Endothelial cell of umbilical vein (primary cell): ENCODE data around the gene CENPL. TPM values are rescaled to one million over a fixed set of nuclear protein-coding genes. Genes with fewer than 3 reads are reported as not detected.

Experiments
- BruUV-seq: library from RNA; stranded (reverse); fragments of 400-500 nt; replicated peaks from 2 replicates; lab custom pipeline; 2021; lab: Mats Ljungman, UMichigan
- CTCF ChIA-PET: fragments of 300-600, 350-600 bp; sonication (Branson Sonifier 250); formaldehyde crosslinking; loops from one replicate; lab custom pipeline; 2021; ENCODE audit warnings: antibody characterized with exemption, inconsistent platforms; lab: Charles Lee
- POLR2A ChIA-PET: fragments of 300-600, 350-600 bp; sonication (Branson Sonifier 250); formaldehyde crosslinking; loops from one replicate; lab custom pipeline; 2021; ENCODE audit warnings: antibody characterized with exemption, inconsistent platforms; lab: Charles Lee
- DNase-seq: peaks from one replicate; pipeline ENCODE4 v3.0.0-alpha.2; 2011; ENCODE audit warnings: low read depth, low spot score
- FAIRE-seq: peaks from 2 replicates; lab custom pipeline; 2011; peaks lifted over from hg19 to GRCh38; lab: Jason Lieb, UNC
- H2AFZ ChIP-seq: 2 replicates; pipeline ENCODE4 v1.6.0; 2012; ENCODE audit warnings: low read depth, low read length, control low read depth, inconsistent platforms
- H3K27ac ChIP-seq: 2 replicates; pipeline ENCODE4 v1.5.1; 2011; ENCODE audit warnings: low read depth, mild to moderate bottlenecking, control low read depth, low read length, moderate library complexity; ENCODE audit not compliant: insufficient read depth
- H3K27me3 ChIP-seq, 2 experiments: 2 replicates each; pipeline versions ENCODE4 v1.6.0 to v1.6.1; 2011; ENCODE audit warnings: low read length in 2 of 2, mixed read lengths in 1 of 2; ENCODE audit not compliant: control insufficient read depth in 2 of 2, insufficient read depth in 2 of 2
- H3K36me3 ChIP-seq, 2 experiments: 2 replicates in 1 of 2; 3 replicates in 1 of 2; pipeline ENCODE4 v1.5.1; 2011; ENCODE audit warnings: low read length in 2 of 2, mild to moderate bottlenecking in 1 of 2, moderate library complexity in 1 of 2; ENCODE audit not compliant: control insufficient read depth in 2 of 2, insufficient read depth in 2 of 2; ENCODE audit errors: extremely low read depth in 1 of 2
- H3K4me1 ChIP-seq: 3 replicates; pipeline ENCODE4 v1.5.1; 2011; ENCODE audit warnings: mild to moderate bottlenecking, low read length; ENCODE audit not compliant: control insufficient read depth, insufficient read depth; ENCODE audit errors: extremely low read depth
- H3K4me2 ChIP-seq: 2 replicates; pipeline ENCODE4 v1.6.1; 2011; ENCODE audit warnings: low read length, control low read depth, mixed read lengths; ENCODE audit not compliant: insufficient read depth
- H3K4me3 ChIP-seq, 3 experiments: fragments of 200-600 bp in 1 of 3; sonication (generic), shearing (Covaris generic) in 1 of 3; replicated peaks in 1 of 3; 2 replicates each; pipeline ENCODE4 v1.5.1; 2011 to 2016; ENCODE audit warnings: control low read depth in 3 of 3, low read length in 3 of 3, mild to moderate bottlenecking in 2 of 3, inconsistent platforms in 1 of 3, low read depth in 1 of 3, moderate library complexity in 1 of 3; ENCODE audit not compliant: insufficient read depth in 1 of 3
- H3K79me2 ChIP-seq: 2 replicates; pipeline ENCODE4 v1.6.0; 2012; ENCODE audit warnings: low read length, inconsistent platforms; ENCODE audit not compliant: control insufficient read depth, insufficient read depth
- H3K9ac ChIP-seq: replicated peaks from 2 replicates; pipeline ENCODE3; 2011; ENCODE audit warnings: low read length, control low read depth; ENCODE audit not compliant: insufficient read depth; ENCODE audit errors: extremely low read depth
- H3K9me1 ChIP-seq: replicated peaks from 3 replicates; pipeline ENCODE4 v1.6.0; 2011; ENCODE audit warnings: mild to moderate bottlenecking, low read length; ENCODE audit not compliant: control insufficient read depth, insufficient read depth; ENCODE audit errors: extremely low read depth
- H3K9me3 ChIP-seq: replicated peaks from 2 replicates; pipeline ENCODE4 v1.5.1; 2012; ENCODE audit warnings: low read length, inconsistent platforms; ENCODE audit not compliant: control insufficient read depth, insufficient read depth
- H4K20me1 ChIP-seq: replicated peaks from 2 replicates; pipeline ENCODE3; 2011; ENCODE audit warnings: mild to moderate bottlenecking, low read length; ENCODE audit not compliant: control insufficient read depth, insufficient read depth; ENCODE audit errors: extremely low read depth
- CTCF ChIP-seq, 2 donors: IDR thresholded peaks; 1 replicate in 1 of 2; 2 replicates in 1 of 2; pipeline ENCODE4 v1.5.1; 2011; ENCODE audit warnings: low read length in 2 of 2, mild to moderate bottlenecking in 2 of 2, moderate library complexity in 2 of 2, control low read depth in 1 of 2, inconsistent platforms in 1 of 2, low read depth in 1 of 2; ENCODE audit not compliant: insufficient read depth in 1 of 2; ENCODE audit errors: extremely low read depth in 1 of 2
- EZH2 ChIP-seq: IDR thresholded peaks from 2 replicates; pipeline ENCODE4 v1.6.1; 2012; ENCODE audit warnings: borderline replicate concordance, low read depth, mild to moderate bottlenecking, moderate library complexity, low read length, inconsistent platforms; ENCODE audit not compliant: severe bottlenecking
- FOS ChIP-seq: IDR thresholded peaks from 2 replicates; pipeline ENCODE4 v1.6.1; 2011; ENCODE audit warnings: mild to moderate bottlenecking, low read length, moderate library complexity, borderline replicate concordance; ENCODE audit not compliant: insufficient read depth
- GATA2 ChIP-seq: IDR thresholded peaks from 2 replicates; pipeline ENCODE4 v1.7.0; 2011; ENCODE audit warnings: low read depth, mild to moderate bottlenecking, moderate library complexity, mixed read lengths, low read length; ENCODE audit not compliant: insufficient read length, insufficient read depth
- JUN ChIP-seq: IDR thresholded peaks from 2 replicates; pipeline ENCODE4 v1.6.1; 2011; ENCODE audit warnings: borderline replicate concordance, low read depth; ENCODE audit not compliant: insufficient read length, insufficient read depth
- MAX ChIP-seq: IDR thresholded peaks from 2 replicates; pipeline ENCODE4 v1.6.1; 2011; ENCODE audit not compliant: insufficient read depth, insufficient read length
- MYC ChIP-seq: IDR thresholded peaks from one replicate; pipeline ENCODE4 v1.6.1; 2011; ENCODE audit warnings: mild to moderate bottlenecking, low read depth, low read length
- POLR2A ChIP-seq: IDR thresholded peaks from 2 replicates; pipeline ENCODE4 v1.6.1; 2012; ENCODE audit warnings: low read depth, mild to moderate bottlenecking, control low read depth, low read length
- POLR2AphosphoS5 ChIP-seq: IDR thresholded peaks from 2 replicates; pipeline ENCODE4 v1.6.1; 2012; ENCODE audit warnings: low read depth, mild to moderate bottlenecking, control low read depth, low read length, moderate library complexity; ENCODE audit not compliant: insufficient read depth
- dilution Hi-C: fragments of 300-500 bp; cut with MboI; formaldehyde crosslinking; loops from one replicate; pipeline ENCODE4 v1.15.0; 2019; ENCODE audit warnings: low sequenced_read_pairs; ENCODE audit not compliant: extremely low pct_ligation_motif_present
- intact Hi-C: fragments of 100-400 bp; cut with micrococcal nuclease; formaldehyde crosslinking; loops from one replicate; pipeline ENCODE4 v1.10.0; 2022
- polyA plus RNA-seq, 4 experiments: library from polyadenylated mRNA; depleted of rRNA in 3 of 4; stranded (reverse) in 3 of 4; unstranded in 1 of 4; fragments of >200 nt; gene quantifications; 2 replicates each; pipeline versions ENCODE4 v1.2.1 to v1.2.3, GENCODE V29; 2011 to 2012; ENCODE audit warnings: missing spikeins in 1 of 4
- total RNA-seq: library from RNA; stranded (reverse); gene quantifications from 2 replicates; pipeline ENCODE4 v1.2.3, GENCODE V29; 2021

The CENPL gene
- total and polyA plus RNA-seq, 2 donors (not counting 3 experiments of a cell fraction or from before 2014, with no cell fraction given) = 5.9 to 20.8 TPM

GRCh38 chr1:173821680-173822079 lies 3.0 kb downstream of the CENPL start:
- Histone ChIP-seq H3K4me3 (no peak overlapping the region), H3K9me3 (no peaks in the 10 kb centered on the region), H3K4me2 (no peak overlapping the region), H3K79me2 (peaks cover 65% of the 10 kb centered on the region), H3K36me3 (no peaks in the 10 kb centered on the region), H4K20me1 (no peaks in the 10 kb centered on the region), H3K9ac (no peak overlapping the region), H3K27ac (no peak overlapping the region), H3K27me3 (no peaks in the 10 kb centered on the region), H2AFZ (no peak overlapping the region), H3K4me1 (peaks cover 10% of the 10 kb centered on the region), H3K9me1 (no peaks in the 10 kb centered on the region)
- FAIRE-seq (no peak), DNase-seq (no peak)
- ChIA-PET CTCF (interaction anchor here (0.9 kb wide), 1 partner anchor 386 kb away, joined by 3 read pairs; no protein-coding TSS in a partner anchor), POLR2A (interaction anchor here (0.6 kb wide), 1 partner anchor 419 kb away, joined by 6 read pairs; no protein-coding TSS in a partner anchor)
- no peak for TF ChIP-seq POLR2A
- TF ChIP-seq CTCF (IDR thresholded peaks at IDR 0.05; ENCODE audit: extremely low read depth in 1 of 2, insufficient read depth in 1 of 2, low read depth in 1 of 2, low read length in 2 of 2) = no peak
- TF ChIP-seq MYC = no peak
- TF ChIP-seq EZH2 = no peak
- no peak for TF ChIP-seq MAX
- no peak for TF ChIP-seq FOS
- TF ChIP-seq GATA2 = no peak
- TF ChIP-seq POLR2AphosphoS5 = no peak
- TF ChIP-seq JUN = no peak
- intact Hi-C loops = no loop called here
- no TSS peak for BruUV-seq
- dilution Hi-C loops = no loop called here
